ENCODE results near the gene COL13A1.

COL13A1 gene

DNA sequence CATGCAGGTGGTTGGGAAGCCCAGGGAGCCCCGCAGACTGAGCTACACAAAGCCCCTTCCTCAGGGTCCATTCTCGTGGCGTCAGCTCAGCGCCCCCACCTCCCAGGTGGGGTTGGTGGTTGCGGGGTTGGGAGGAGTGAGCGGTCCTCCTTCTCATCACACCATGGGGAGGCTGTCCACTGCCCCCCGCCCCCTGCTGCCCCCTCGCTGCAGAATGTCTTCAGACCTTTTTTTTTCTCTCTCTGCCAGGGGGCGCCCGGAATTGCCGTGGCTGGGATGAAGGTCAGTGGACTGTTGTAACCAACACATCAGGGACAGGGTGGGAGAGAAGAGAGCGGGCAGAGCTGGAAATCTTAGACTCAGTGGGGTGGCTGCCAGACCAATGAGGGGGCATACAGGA is 116.3 kb downstream of the COL13A1 start:
- Histone ChIP-seq H4K20me1 (ENCODE audit: insufficient read depth, low read length) (no peaks in the 10 kb centered on the region), H3K4me3 (ENCODE audit: low read depth, low read length, poor library complexity, severe bottlenecking) (no peak overlapping the region), H2AFZ (ENCODE audit: low read length) (no peak overlapping the region), H3K4me2 (ENCODE audit: low read length) (no peak overlapping the region), H3K27ac (ENCODE audit: low read depth, low read length, poor library complexity, severe bottlenecking) (no peak overlapping the region), H3K27me3 (ENCODE audit: insufficient read depth, low read length) (0 out of 2 replicates have a peak, but pooled peaks cover 5% of the 10 kb centered on the region), H3K9me2 (ENCODE audit: low read depth, low read length) (no peaks in the 10 kb centered on the region), H3K4me1 (ENCODE audit: insufficient read depth, low read length, severe bottlenecking) (no peaks in the 10 kb centered on the region), H3K36me3 (ENCODE audit: insufficient read depth, low read length) (no peaks in the 10 kb centered on the region), H3K79me2 (ENCODE audit: insufficient read depth, low read length) (no peaks in the 10 kb centered on the region), H3K9me3 (ENCODE audit: low read length) (no peaks in the 10 kb centered on the region), H3F3A (ENCODE audit: insufficient read depth, low read length) (no peaks in the 10 kb centered on the region), H3K9ac (ENCODE audit: low read length) (no peak overlapping the region)
- TF ChIP-seq, protein P1, sequence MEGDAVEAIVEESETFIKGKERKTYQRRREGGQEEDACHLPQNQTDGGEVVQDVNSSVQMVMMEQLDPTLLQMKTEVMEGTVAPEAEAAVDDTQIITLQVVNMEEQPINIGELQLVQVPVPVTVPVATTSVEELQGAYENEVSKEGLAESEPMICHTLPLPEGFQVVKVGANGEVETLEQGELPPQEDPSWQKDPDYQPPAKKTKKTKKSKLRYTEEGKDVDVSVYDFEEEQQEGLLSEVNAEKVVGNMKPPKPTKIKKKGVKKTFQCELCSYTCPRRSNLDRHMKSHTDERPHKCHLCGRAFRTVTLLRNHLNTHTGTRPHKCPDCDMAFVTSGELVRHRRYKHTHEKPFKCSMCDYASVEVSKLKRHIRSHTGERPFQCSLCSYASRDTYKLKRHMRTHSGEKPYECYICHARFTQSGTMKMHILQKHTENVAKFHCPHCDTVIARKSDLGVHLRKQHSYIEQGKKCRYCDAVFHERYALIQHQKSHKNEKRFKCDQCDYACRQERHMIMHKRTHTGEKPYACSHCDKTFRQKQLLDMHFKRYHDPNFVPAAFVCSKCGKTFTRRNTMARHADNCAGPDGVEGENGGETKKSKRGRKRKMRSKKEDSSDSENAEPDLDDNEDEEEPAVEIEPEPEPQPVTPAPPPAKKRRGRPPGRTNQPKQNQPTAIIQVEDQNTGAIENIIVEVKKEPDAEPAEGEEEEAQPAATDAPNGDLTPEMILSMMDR (IDR thresholded peaks at IDR 0.05; ENCODE audit: low read length) = no peak
- no peak for TF ChIP-seq EZH2 (IDR thresholded peaks at IDR 0.05; ENCODE audit: borderline replicate concordance, low read length)

- Histone ChIP-seq H3K79me2 (ENCODE audit: insufficient read depth, low read length) (no peaks in the 10 kb centered on the region), H3K4me3 (ENCODE audit: low read depth, low read length, poor library complexity, severe bottlenecking) (no peak overlapping the region), H3K9ac (ENCODE audit: low read length) (no peak overlapping the region), H3K4me2 (ENCODE audit: low read length) (no peak overlapping the region), H4K20me1 (ENCODE audit: insufficient read depth, low read length) (no peaks in the 10 kb centered on the region), H3K27ac (ENCODE audit: low read depth, low read length, poor library complexity, severe bottlenecking) (no peak overlapping the region), H3K27me3 (ENCODE audit: insufficient read depth, low read length) (0 out of 2 replicates have a peak, but pooled peaks cover 5% of the 10 kb centered on the region), H3K9me3 (ENCODE audit: low read length) (no peaks in the 10 kb centered on the region), H2AFZ (ENCODE audit: low read length) (no peak overlapping the region), H3F3A (ENCODE audit: insufficient read depth, low read length) (no peaks in the 10 kb centered on the region), H3K36me3 (ENCODE audit: insufficient read depth, low read length) (no peaks in the 10 kb centered on the region), H3K4me1 (ENCODE audit: insufficient read depth, low read length, severe bottlenecking) (no peaks in the 10 kb centered on the region), H3K9me2 (ENCODE audit: low read depth, low read length) (no peaks in the 10 kb centered on the region)
- TF ChIP-seq, protein P1 (IDR thresholded peaks at IDR 0.05; ENCODE audit: low read length) = no peak
- no peak for TF ChIP-seq EZH2 (IDR thresholded peaks at IDR 0.05; ENCODE audit: borderline replicate concordance, low read length)
Observed at GRCh38 chr10:69919250-69919649, 117.5 kb downstream of the COL13A1 start.

GRCh38 chr10:69925111-69925510 is 123.4 kb downstream of the COL13A1 start:
- Histone ChIP-seq H3K79me2 (ENCODE audit: insufficient read depth, low read length) (no peaks in the 10 kb centered on the region), H3K4me1 (ENCODE audit: insufficient read depth, low read length, severe bottlenecking) (no peaks in the 10 kb centered on the region), H2AFZ (ENCODE audit: low read length) (no peak overlapping the region), H3K4me2 (ENCODE audit: low read length) (no peak overlapping the region), H3K36me3 (ENCODE audit: insufficient read depth, low read length) (no peaks in the 10 kb centered on the region), H3K27ac (ENCODE audit: low read depth, low read length, poor library complexity, severe bottlenecking) (no peak overlapping the region), H4K20me1 (ENCODE audit: insufficient read depth, low read length) (no peaks in the 10 kb centered on the region), H3K4me3 (ENCODE audit: low read depth, low read length, poor library complexity, severe bottlenecking) (no peak overlapping the region), H3K9me3 (ENCODE audit: low read length) (no peaks in the 10 kb centered on the region), H3F3A (ENCODE audit: insufficient read depth, low read length) (no peaks in the 10 kb centered on the region), H3K27me3 (ENCODE audit: insufficient read depth, low read length) (0 out of 2 replicates have a peak, but pooled peaks cover 5% of the 10 kb centered on the region), H3K9ac (ENCODE audit: low read length) (no peak overlapping the region), H3K9me2 (ENCODE audit: low read depth, low read length) (no peaks in the 10 kb centered on the region)
- TF ChIP-seq EZH2 (IDR thresholded peaks at IDR 0.05; ENCODE audit: borderline replicate concordance, low read length) = no peak
- TF ChIP-seq, protein P1 (IDR thresholded peaks at IDR 0.05; ENCODE audit: low read length) = no peak
